Measurements from ENCODE around the gene KCNMA1. TPM values are rescaled to one million over a fixed set of nuclear protein-coding genes. Genes with fewer than 3 reads are reported as not detected.

Gene KCNMA1
- total and polyA plus RNA-seq, 8 donors: 2.8 to 21.1 (median 4.3) TPM

GRCh38 chr10:76959111-76959510 is 678.5 kb downstream of the KCNMA1 start:
- intact Hi-C loops (cut with DNase I): no loop called here
- H3K4me1 ChIP-seq: no peaks in the 10 kb centered on the region
- no peak for DNase-seq
- H3K4me3 ChIP-seq: no peak overlapping the region
- H3K36me3 ChIP-seq: no peaks in the 10 kb centered on the region
- ATAC-seq: no peak
- no peaks in the 10 kb centered on the region for H3K27me3 ChIP-seq
- H3K27ac ChIP-seq: no peak overlapping the region
- no peaks in the 10 kb centered on the region for H3K9me3 ChIP-seq
- no peak for TF ChIP-seq CTCF (IDR thresholded peaks at IDR 0.05)

- no peak for DNase-seq
- H3K4me1 ChIP-seq: no peaks in the 10 kb centered on the region
- intact Hi-C loops (cut with DNase I): no loop called here
- no peaks in the 10 kb centered on the region for H3K36me3 ChIP-seq
- H3K27me3 ChIP-seq: no peaks in the 10 kb centered on the region
- TF ChIP-seq CTCF (IDR thresholded peaks at IDR 0.05): no peak
- no peak overlapping the region for H3K27ac ChIP-seq
- ATAC-seq: no peak
- H3K9me3 ChIP-seq: no peaks in the 10 kb centered on the region
- no peak overlapping the region for H3K4me3 ChIP-seq
These were observed 682.8 kb downstream of the KCNMA1 start for GRCh38 chr10:76954838-76955237.

GRCh38 chr10:76950354-76950753 is 687.3 kb downstream of the KCNMA1 start:
- intact Hi-C loops (cut with DNase I): no loop called here
- H3K36me3 ChIP-seq: no peaks in the 10 kb centered on the region
- H3K9me3 ChIP-seq: no peaks in the 10 kb centered on the region
- no peak overlapping the region for H3K4me3 ChIP-seq
- DNase-seq: no peak
- no peak overlapping the region for H3K27ac ChIP-seq
- no peak for ATAC-seq
- no peak for TF ChIP-seq CTCF (IDR thresholded peaks at IDR 0.05)
- H3K27me3 ChIP-seq: no peaks in the 10 kb centered on the region
- no peaks in the 10 kb centered on the region for H3K4me1 ChIP-seq

GRCh38 chr10:76946270-76946669 is 691.3 kb downstream of the KCNMA1 start:
- no peaks in the 10 kb centered on the region for H3K27me3 ChIP-seq
- no peaks in the 10 kb centered on the region for H3K4me1 ChIP-seq
- H3K36me3 ChIP-seq: no peaks in the 10 kb centered on the region
- peak; percentile 19 for ATAC-seq
- no peak for TF ChIP-seq CTCF (IDR thresholded peaks at IDR 0.05)
- no peak overlapping the region for H3K4me3 ChIP-seq
- intact Hi-C loops (cut with DNase I): no loop called here
- no peak overlapping the region for H3K27ac ChIP-seq
- H3K9me3 ChIP-seq: no peaks in the 10 kb centered on the region
- no peak for DNase-seq

- Histone ChIP-seq H3K27me3 (no peaks in the 10 kb centered on the region), H3K4me3 (no peak overlapping the region), H3K27ac (no peak overlapping the region), H3K36me3 (no peaks in the 10 kb centered on the region), H3K4me1 (no peaks in the 10 kb centered on the region), H3K9me3 (no peaks in the 10 kb centered on the region)
- DNase-seq: no peak
- intact Hi-C loops (cut with DNase I): no loop called here
- no peak for ATAC-seq
- TF ChIP-seq CTCF (IDR thresholded peaks at IDR 0.05): no peak
These were observed 692.4 kb downstream of the KCNMA1 start for GRCh38 chr10:76945166-76945565.

Measured in left lung (tissue), 10 donors.